OCI-M2 (cell line): Measurements from ENCODE around the gene GASK1A.
"Not testable (repeated sequence)": the region's sequence is repeated elsewhere in the genome, so short reads cannot be mapped to it uniquely, and the experiment has no call there.

Experiments
- DNase-seq: peaks from one replicate; lab custom pipeline; 2025; ENCODE audit not compliant: unreplicated experiment; lab: John Stamatoyannopoulos, UW

Gene GASK1A

GRCh38 chr3:43030162-43030935 lies 51.2 kb downstream of the GASK1A start:
- no peak for DNase-seq

GRCh38 chr3:43031485-43031884 lies 52.4 kb downstream of the GASK1A start:
- DNase-seq, result no peak

GRCh38 chr3:43031889-43032545 lies 52.9 kb downstream of the GASK1A start:
- no peak for DNase-seq

GRCh38 chr3:43032646-43033628 lies 53.8 kb downstream of the GASK1A start:
- no peak for DNase-seq

GRCh38 chr3:43034200-43034599 lies 55.1 kb downstream of the GASK1A start:
- no peak for DNase-seq

GRCh38 chr3:43034911-43035310 lies 55.8 kb downstream of the GASK1A start:
- no peak for DNase-seq

GRCh38 chr3:43035801-43036365 lies 56.8 kb downstream of the GASK1A start:
- DNase-seq, result no peak

- no peak for DNase-seq
These were observed 57.7 kb downstream of the GASK1A start for GRCh38 chr3:43036621-43037423.

GRCh38 chr3:43038010-43038409 lies 58.9 kb downstream of the GASK1A start:
- DNase-seq, result no peak

GRCh38 chr3:43041517-43041916 lies 62.4 kb downstream of the GASK1A start:
- no peak for DNase-seq

GRCh38 chr3:43043071-43043766 lies 64.1 kb downstream of the GASK1A start:
- DNase-seq, result no peak

- no peak for DNase-seq
These were observed 64.7 kb downstream of the GASK1A start for GRCh38 chr3:43043793-43044192.

- DNase-seq, result not testable (repeated sequence)
These were observed 66.0 kb downstream of the GASK1A start for GRCh38 chr3:43045079-43045478.

GRCh38 chr3:43046583-43046982 lies 67.5 kb downstream of the GASK1A start:
- DNase-seq, result no peak

- DNase-seq, result no peak
These were observed 69.4 kb downstream of the GASK1A start for GRCh38 chr3:43048470-43048869.

GRCh38 chr3:43053291-43053690 lies 74.2 kb downstream of the GASK1A start:
- no peak for DNase-seq

- DNase-seq, result no peak
These were observed 75.6 kb downstream of the GASK1A start for GRCh38 chr3:43054754-43055153.

GRCh38 chr3:43055393-43055792 lies 76.3 kb downstream of the GASK1A start:
- DNase-seq, result no peak
